ENCODE data around the gene VCAM1.

The VCAM1 gene

GRCh38 chr1:100713626-100714025 is 5.9 kb upstream of the VCAM1 start:
- peaks cover 10% of the 10 kb centered on the region for H3K4me1 Mint-ChIP-seq (ENCODE audit: low read depth)
- H3K9me3 Mint-ChIP-seq = no peaks in the 10 kb centered on the region
- H3K27ac Mint-ChIP-seq = no peak overlapping the region
- DNase-seq (ENCODE audit: low spot score) = no peak
- peaks cover 6% of the 10 kb centered on the region for H3K27me3 Mint-ChIP-seq (ENCODE audit: low read depth)
- no peak overlapping the region for H3K4me3 Mint-ChIP-seq
- no peaks in the 10 kb centered on the region for H3K36me3 Mint-ChIP-seq (ENCODE audit: low read depth)

DNA sequence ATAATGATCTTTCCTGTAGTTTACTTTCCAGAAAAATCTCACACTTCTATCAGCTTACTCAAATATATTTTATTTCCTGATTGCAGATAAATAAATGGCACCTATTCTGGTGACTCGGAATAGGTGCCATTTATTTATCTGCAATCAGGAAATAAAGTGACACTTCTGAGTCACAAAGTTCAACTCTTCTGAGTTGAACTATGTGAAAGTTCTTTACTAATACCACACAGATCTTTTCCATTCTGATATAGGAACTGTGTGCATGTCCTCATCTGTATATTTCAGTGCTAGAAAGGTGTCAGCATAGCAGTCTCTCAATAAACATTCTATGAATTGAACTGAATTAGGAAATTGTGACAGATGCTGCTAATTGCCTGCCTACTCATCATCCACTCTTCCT is 4.9 kb upstream of the VCAM1 start:
- no peaks in the 10 kb centered on the region for H3K36me3 Mint-ChIP-seq (ENCODE audit: low read depth)
- no peak overlapping the region for H3K27ac Mint-ChIP-seq
- H3K4me3 Mint-ChIP-seq = no peak overlapping the region

DNA sequence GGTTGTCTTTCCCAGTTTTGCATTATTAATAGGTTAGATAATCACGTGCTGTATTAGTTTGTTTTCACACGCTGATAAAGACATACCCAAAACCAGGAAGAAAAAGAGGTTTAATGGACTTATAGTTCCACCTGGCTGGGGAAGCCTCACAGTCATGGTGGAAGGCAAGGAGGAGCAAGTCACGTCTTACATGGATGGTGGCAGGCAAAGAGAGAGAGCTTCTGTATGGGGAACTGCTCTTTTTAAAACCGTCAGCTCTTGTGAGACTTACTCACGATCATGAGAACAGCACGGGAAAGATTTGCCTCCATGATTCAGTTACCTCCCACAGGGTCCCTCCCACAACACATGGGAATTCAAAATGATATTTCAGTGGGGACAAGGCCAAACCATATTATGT is 2.3 kb upstream of the VCAM1 start:
- peaks cover 10% of the 10 kb centered on the region for H3K4me1 Mint-ChIP-seq (ENCODE audit: low read depth)
- no peak overlapping the region for H3K27ac Mint-ChIP-seq
- no peak overlapping the region for H3K4me3 Mint-ChIP-seq
- H3K27me3 Mint-ChIP-seq (ENCODE audit: low read depth) = peaks cover 8% of the 10 kb centered on the region
- no peaks in the 10 kb centered on the region for H3K36me3 Mint-ChIP-seq (ENCODE audit: low read depth)
- H3K9me3 Mint-ChIP-seq = no peaks in the 10 kb centered on the region
- DNase-seq (ENCODE audit: low spot score) = no peak

More for the DNA sequence above, 4.9 kb upstream of the VCAM1 start:
- peaks cover 6% of the 10 kb centered on the region for H3K27me3 Mint-ChIP-seq (ENCODE audit: low read depth)
- no peaks in the 10 kb centered on the region for H3K9me3 Mint-ChIP-seq
- H3K4me1 Mint-ChIP-seq (ENCODE audit: low read depth) = peaks cover 10% of the 10 kb centered on the region
- no peak for DNase-seq (ENCODE audit: low spot score)

GRCh38 chr1:100718581-100718980 is 961 bp upstream of the VCAM1 start:
- peaks cover 2% of the 10 kb centered on the region for H3K4me1 Mint-ChIP-seq (ENCODE audit: low read depth)
- H3K36me3 Mint-ChIP-seq (ENCODE audit: low read depth) = no peaks in the 10 kb centered on the region
- DNase-seq (ENCODE audit: low spot score) = no peak
- H3K9me3 Mint-ChIP-seq = no peaks in the 10 kb centered on the region
- no peak overlapping the region for H3K27ac Mint-ChIP-seq
- H3K4me3 Mint-ChIP-seq = no peak overlapping the region
- H3K27me3 Mint-ChIP-seq (ENCODE audit: low read depth) = peaks cover 8% of the 10 kb centered on the region

GRCh38 chr1:100720101-100720500 is 559 bp downstream of the VCAM1 start:
- no peaks in the 10 kb centered on the region for H3K9me3 Mint-ChIP-seq

GRCh38 chr1:100720751-100721150 is 1.2 kb downstream of the VCAM1 start:
- H3K4me3 Mint-ChIP-seq = no peak overlapping the region
- H3K27ac Mint-ChIP-seq = no peak overlapping the region
- no peaks in the 10 kb centered on the region for H3K4me1 Mint-ChIP-seq (ENCODE audit: low read depth)
- H3K36me3 Mint-ChIP-seq (ENCODE audit: low read depth) = no peaks in the 10 kb centered on the region
- H3K27me3 Mint-ChIP-seq (ENCODE audit: low read depth) = peaks cover 13% of the 10 kb centered on the region
- H3K9me3 Mint-ChIP-seq = no peaks in the 10 kb centered on the region
- DNase-seq (ENCODE audit: low spot score) = no peak

More at GRCh38 chr1:100720101-100720500, 559 bp downstream of the VCAM1 start:
- peaks cover 12% of the 10 kb centered on the region for H3K27me3 Mint-ChIP-seq (ENCODE audit: low read depth)
- H3K27ac Mint-ChIP-seq = no peak overlapping the region
- no peak overlapping the region for H3K4me3 Mint-ChIP-seq
- no peaks in the 10 kb centered on the region for H3K4me1 Mint-ChIP-seq (ENCODE audit: low read depth)
- no peak for DNase-seq (ENCODE audit: low spot score)
- H3K36me3 Mint-ChIP-seq (ENCODE audit: low read depth) = no peaks in the 10 kb centered on the region

GRCh38 chr1:100721526-100722207 is 2.1 kb downstream of the VCAM1 start:
- peaks cover 13% of the 10 kb centered on the region for H3K27me3 Mint-ChIP-seq (ENCODE audit: low read depth)
- no peaks in the 10 kb centered on the region for H3K9me3 Mint-ChIP-seq
- H3K36me3 Mint-ChIP-seq (ENCODE audit: low read depth) = no peaks in the 10 kb centered on the region
- no peak for DNase-seq (ENCODE audit: low spot score)
- no peak overlapping the region for H3K27ac Mint-ChIP-seq
- H3K4me3 Mint-ChIP-seq = no peak overlapping the region
- H3K4me1 Mint-ChIP-seq (ENCODE audit: low read depth) = no peaks in the 10 kb centered on the region

DNA sequence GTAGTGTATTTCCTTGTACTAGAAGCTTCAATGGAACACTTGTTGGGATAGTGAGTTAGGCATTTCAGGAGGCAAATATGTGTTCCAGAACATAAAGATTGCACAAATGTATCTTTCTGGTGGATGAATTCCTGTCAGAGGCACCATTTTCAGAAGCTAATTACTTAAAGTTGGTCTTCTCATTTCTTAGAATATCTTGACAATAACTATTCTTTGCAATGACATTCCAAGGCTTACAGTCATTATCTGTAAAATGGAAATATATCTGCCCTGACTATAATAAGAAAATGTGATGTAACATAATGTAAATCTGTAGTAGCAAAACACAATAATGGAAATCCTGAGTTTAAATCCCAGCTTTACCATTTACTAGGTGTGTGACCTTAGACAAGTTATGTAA is 2.7 kb downstream of the VCAM1 start:
- DNase-seq (ENCODE audit: low spot score) = no peak
- Mint-ChIP-seq H3K27ac (no peak overlapping the region), H3K9me3 (no peaks in the 10 kb centered on the region), H3K4me3 (no peak overlapping the region), H3K4me1 (ENCODE audit: low read depth) (no peaks in the 10 kb centered on the region), H3K36me3 (ENCODE audit: low read depth) (no peaks in the 10 kb centered on the region), H3K27me3 (ENCODE audit: low read depth) (peaks cover 16% of the 10 kb centered on the region)

- no peak for DNase-seq (ENCODE audit: low spot score)
- Mint-ChIP-seq H3K9me3 (no peaks in the 10 kb centered on the region), H3K36me3 (ENCODE audit: low read depth) (no peaks in the 10 kb centered on the region), H3K4me1 (ENCODE audit: low read depth) (no peaks in the 10 kb centered on the region), H3K27me3 (ENCODE audit: low read depth) (peaks cover 21% of the 10 kb centered on the region), H3K27ac (no peak overlapping the region), H3K4me3 (no peak overlapping the region)
Observed at GRCh38 chr1:100724281-100724680, 4.7 kb downstream of the VCAM1 start.

DNA sequence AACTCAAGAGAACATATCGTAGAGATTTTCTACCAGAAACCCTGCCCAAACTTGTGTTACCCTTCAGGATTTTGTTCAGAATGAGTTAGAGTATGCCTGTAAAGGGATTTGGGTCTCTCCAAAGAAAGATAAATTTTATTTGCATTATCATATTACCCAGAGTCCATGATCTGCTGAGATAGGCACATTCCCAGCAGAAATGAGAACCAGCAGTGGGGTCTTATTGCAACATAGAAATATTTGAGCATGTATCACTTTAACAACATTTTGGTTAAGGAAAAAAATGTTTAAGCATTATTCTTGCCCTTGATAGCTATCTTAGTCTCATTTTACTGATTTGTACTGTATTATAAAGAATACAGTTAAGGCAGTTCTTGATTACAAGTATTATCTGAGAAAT is 10.6 kb downstream of the VCAM1 start:
- Mint-ChIP-seq H3K4me1 (ENCODE audit: low read depth) (no peaks in the 10 kb centered on the region), H3K36me3 (ENCODE audit: low read depth) (no peaks in the 10 kb centered on the region), H3K27ac (no peak overlapping the region), H3K9me3 (no peaks in the 10 kb centered on the region), H3K27me3 (ENCODE audit: low read depth) (peaks cover 12% of the 10 kb centered on the region), H3K4me3 (no peak overlapping the region)
- no peak for DNase-seq (ENCODE audit: low spot score)

- H3K9me3 Mint-ChIP-seq = no peaks in the 10 kb centered on the region
- no peaks in the 10 kb centered on the region for H3K36me3 Mint-ChIP-seq (ENCODE audit: low read depth)
- peaks cover 11% of the 10 kb centered on the region for H3K27me3 Mint-ChIP-seq (ENCODE audit: low read depth)
- no peak overlapping the region for H3K27ac Mint-ChIP-seq
- no peaks in the 10 kb centered on the region for H3K4me1 Mint-ChIP-seq (ENCODE audit: low read depth)
- DNase-seq (ENCODE audit: low spot score) = no peak
- H3K4me3 Mint-ChIP-seq = no peak overlapping the region
Observed at GRCh38 chr1:100731309-100731708, 11.8 kb downstream of the VCAM1 start.

- no peak overlapping the region for H3K27ac Mint-ChIP-seq
- no peaks in the 10 kb centered on the region for H3K36me3 Mint-ChIP-seq (ENCODE audit: low read depth)
- no peak overlapping the region for H3K4me3 Mint-ChIP-seq
- H3K4me1 Mint-ChIP-seq (ENCODE audit: low read depth) = no peaks in the 10 kb centered on the region
- H3K9me3 Mint-ChIP-seq = no peaks in the 10 kb centered on the region
- peaks cover 11% of the 10 kb centered on the region for H3K27me3 Mint-ChIP-seq (ENCODE audit: low read depth)
- no peak for DNase-seq (ENCODE audit: low spot score)
Observed at GRCh38 chr1:100731758-100732157, 12.2 kb downstream of the VCAM1 start.

- H3K9me3 Mint-ChIP-seq = no peaks in the 10 kb centered on the region
- no peaks in the 10 kb centered on the region for H3K36me3 Mint-ChIP-seq (ENCODE audit: low read depth)
- no peak overlapping the region for H3K27ac Mint-ChIP-seq
- H3K4me3 Mint-ChIP-seq = no peak overlapping the region
- H3K4me1 Mint-ChIP-seq (ENCODE audit: low read depth) = no peaks in the 10 kb centered on the region
- peaks cover under 1% of the 10 kb centered on the region for H3K27me3 Mint-ChIP-seq (ENCODE audit: low read depth)
- no peak for DNase-seq (ENCODE audit: low spot score)
Observed at GRCh38 chr1:100734676-100735075, 15.1 kb downstream of the VCAM1 start.

DNA sequence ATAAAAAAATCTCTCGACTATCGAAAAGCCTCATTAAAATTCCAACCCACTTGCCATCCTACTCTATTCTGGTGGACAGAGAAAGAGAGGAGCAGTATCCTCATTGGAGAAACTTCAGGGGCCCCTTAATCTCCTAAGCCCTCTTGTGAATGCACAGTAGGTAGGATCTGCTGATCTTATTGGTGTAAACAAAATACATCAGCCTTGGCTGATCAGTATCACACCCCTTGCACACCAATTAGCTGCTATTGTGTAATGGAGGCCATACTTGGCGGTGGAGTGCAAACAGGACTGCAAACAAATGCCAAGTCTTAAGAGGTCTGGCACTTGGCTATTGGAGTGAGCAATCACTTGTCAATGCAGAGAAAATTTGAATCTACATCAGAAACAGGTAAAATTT is 15.7 kb downstream of the VCAM1 start:
- DNase-seq (ENCODE audit: low spot score) = no peak
- Mint-ChIP-seq H3K27ac (no peak overlapping the region), H3K4me3 (no peak overlapping the region), H3K4me1 (ENCODE audit: low read depth) (no peaks in the 10 kb centered on the region), H3K36me3 (ENCODE audit: low read depth) (no peaks in the 10 kb centered on the region), H3K27me3 (ENCODE audit: low read depth) (no peaks in the 10 kb centered on the region), H3K9me3 (no peaks in the 10 kb centered on the region)

DNA sequence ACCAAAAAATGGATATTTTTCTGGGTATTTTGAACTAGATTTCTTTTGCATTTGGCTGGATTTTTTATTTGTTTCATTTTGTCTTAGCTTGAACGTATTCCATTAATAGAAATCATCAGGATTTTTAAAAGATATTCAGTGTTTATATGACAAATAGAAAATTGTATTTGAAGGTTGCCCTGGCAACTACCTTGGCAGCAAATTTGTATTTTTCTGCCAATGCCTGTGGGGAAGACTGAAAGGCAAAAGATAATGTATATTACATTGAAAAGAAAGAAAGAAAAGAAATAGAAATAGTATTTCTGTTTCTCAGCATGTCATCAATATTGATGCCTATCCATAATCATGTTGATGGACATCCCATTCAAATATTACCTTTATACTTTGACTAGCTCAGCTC is 16.8 kb downstream of the VCAM1 start:
- Mint-ChIP-seq H3K4me1 (ENCODE audit: low read depth) (no peaks in the 10 kb centered on the region), H3K36me3 (ENCODE audit: low read depth) (no peaks in the 10 kb centered on the region), H3K27me3 (ENCODE audit: low read depth) (no peaks in the 10 kb centered on the region), H3K9me3 (no peaks in the 10 kb centered on the region), H3K27ac (no peak overlapping the region), H3K4me3 (no peak overlapping the region)
- no peak for DNase-seq (ENCODE audit: low spot score)

All from T-helper 2 cell treated with Interferon-gamma antibody and Interleukin-4, amounts not matched to agents 5 μg/mL and 100 μg/mL, for 36 hours (primary cell).